Measurements from ENCODE around the gene FHIP1A. TPM values are rescaled to one million over a fixed set of nuclear protein-coding genes. Genes with fewer than 3 reads are reported as not detected.

The FHIP1A gene
- total RNA-seq, 1 experiment from 2014 or later, result 5.7 TPM

DNA sequence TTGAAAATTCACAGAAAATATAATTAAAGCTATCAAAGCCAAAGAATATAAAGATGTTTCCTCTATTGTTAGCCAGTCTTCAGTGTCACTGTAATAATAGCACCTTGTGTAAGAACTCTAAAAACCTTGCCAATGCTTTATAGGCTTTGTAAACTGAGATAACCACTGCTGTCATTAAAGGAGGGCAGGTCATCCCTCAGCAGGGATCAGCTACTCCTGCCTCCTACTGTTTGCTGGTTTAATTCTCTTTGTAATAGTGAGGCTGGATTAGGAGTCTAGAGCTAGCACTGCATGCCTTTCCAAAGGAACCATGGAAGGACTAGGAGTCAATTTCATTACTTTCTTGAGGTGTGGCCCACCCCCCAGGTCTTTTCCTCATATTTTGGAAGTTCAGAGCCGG is 46.2 kb downstream of the FHIP1A start:
- no peak for DNase-seq (ENCODE audit: low read depth)

DNA sequence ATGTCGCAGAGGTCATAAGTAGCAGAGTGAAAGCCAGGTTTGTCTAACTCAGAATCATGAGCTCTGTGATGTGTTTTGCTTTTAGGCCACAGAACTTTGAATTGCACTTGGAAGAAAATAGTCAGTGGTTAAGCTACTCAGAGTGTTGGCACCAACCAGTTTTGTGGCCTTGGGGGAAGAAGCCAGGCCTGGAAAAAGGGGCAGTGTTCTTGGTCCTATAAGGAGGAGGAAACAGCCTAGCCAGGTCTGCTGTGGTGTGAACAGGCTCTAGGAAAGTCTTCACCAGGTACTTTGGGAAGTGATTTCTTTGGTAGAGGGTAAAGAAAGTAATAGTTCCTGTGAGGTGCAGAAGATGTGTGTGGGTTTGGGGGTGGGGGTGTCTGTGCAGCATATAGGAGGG is 49.2 kb downstream of the FHIP1A start:
- peak; percentile 28 for DNase-seq (ENCODE audit: low read depth)

Other genes starting within 250 kb of the FHIP1A start
- not detected in 2 replicates for gene PRSS48, start 132.0 kb upstream of the FHIP1A start, total RNA-seq (2014; rRNA removed; shearing (Covaris generic))
- gene SH3D19, start 83.6 kb upstream of the FHIP1A start, total RNA-seq (2014; rRNA removed; shearing (Covaris generic)), result 10.0 and 13.7 TPM in 2 replicates

All from M059J (cell line).